Spleen (tissue), 11 donors: ENCODE data around the gene KIAA1328. TPM values are rescaled to one million over a fixed set of nuclear protein-coding genes. Genes with fewer than 3 reads are reported as not detected.

Experiments
- DNase-seq: peaks from one replicate; pipeline ENCODE4 v3.0.0-alpha.2; 2020
- H3K27ac ChIP-seq, 8 donors: fragments of 200-600 bp; sonication (generic) in 7 of 8; 1 replicate in 4 of 8; 2 replicates in 4 of 8; pipeline versions ENCODE4 v1.5.0 to v1.8.0; 2016 to 2021; ENCODE audit warnings: inconsistent platforms in 4 of 8, mild to moderate bottlenecking in 4 of 8, moderate library complexity in 1 of 8
- H3K27me3 ChIP-seq, 7 donors: fragments of 200-600 bp; sonication (generic) in 6 of 7; replicated peaks in 1 of 7; 1 replicate in 4 of 7; 2 replicates in 3 of 7; pipeline versions ENCODE4 v1.5.0 to v1.8.0; 2016 to 2021; ENCODE audit warnings: inconsistent platforms in 3 of 7, mild to moderate bottlenecking in 1 of 7
- H3K36me3 ChIP-seq, 6 donors: fragments of 200-600 bp; sonication (generic) in 5 of 6; 1 replicate in 4 of 6; 2 replicates in 2 of 6; pipeline versions ENCODE4 v1.5.0 to v1.8.0; 2016 to 2021; ENCODE audit warnings: inconsistent platforms in 2 of 6
- H3K4me1 ChIP-seq, 6 donors: fragments of 200-600 bp; sonication (generic) in 5 of 6; 1 replicate in 3 of 6; 2 replicates in 3 of 6; pipeline versions ENCODE4 v1.5.0 to v1.8.0; 2016 to 2021; ENCODE audit warnings: inconsistent platforms in 3 of 6
- H3K4me3 ChIP-seq, 8 donors: fragments of 200-600 bp; sonication (generic) in 7 of 8; 1 replicate in 4 of 8; 2 replicates in 4 of 8; pipeline versions ENCODE4 v1.5.0 to v1.8.0; 2016 to 2021; ENCODE audit warnings: inconsistent platforms in 4 of 8, mild to moderate bottlenecking in 4 of 8, moderate library complexity in 2 of 8
- H3K9me3 ChIP-seq, 8 donors: fragments of 200-600 bp; sonication (generic) in 7 of 8; 1 replicate in 4 of 8; 2 replicates in 4 of 8; pipeline versions ENCODE4 v1.5.0 to v1.8.0; 2016 to 2021; ENCODE audit warnings: inconsistent platforms in 4 of 8
- CTCF ChIP-seq, 11 experiments: fragments of 200-600 bp in 7 of 11; fragments of 450-650 bp in 4 of 11; sonication (generic) in 4 of 11; IDR thresholded peaks in 8 of 11; conservative IDR thresholded peaks in 3 of 11; 1 replicate in 7 of 11; 2 replicates in 4 of 11; pipeline versions ENCODE4 v1.4.0 to v1.8.0; 2016 to 2021; ENCODE audit warnings: antibody characterized with exemption in 11 of 11, inconsistent platforms in 4 of 11, mild to moderate bottlenecking in 1 of 11
- POLR2A ChIP-seq, 3 donors: fragments of 450-650 bp; IDR thresholded peaks; one replicate each; pipeline ENCODE4 v1.5.1; 2017; ENCODE audit warnings: antibody characterized with exemption in 3 of 3, mild to moderate bottlenecking in 1 of 3
- POLR2AphosphoS5 ChIP-seq, 3 donors: sonication (generic); formaldehyde crosslinking; IDR thresholded peaks; one replicate each; pipeline ENCODE4 v1.5.1; 2017; ENCODE audit warnings: antibody characterized with exemption in 3 of 3
- WGBS, 5 donors: extraction: QIAGEN DNeasy Blood & Tissue Kit in 3 of 5; methylation state at CpG; one replicate each; pipeline versions ENCODE4 v1.1.5 to v1.1.7; 2013 to 2018; 5-methylcytosine and 5-hydroxymethylcytosine counted together
- intact Hi-C: fragments of 100-400 bp; cut with DNase I; formaldehyde crosslinking; loops from one replicate; pipeline ENCODE4 v1.15.0; 2023; ENCODE audit warnings: low total_unique reads
- polyA plus RNA-seq, 3 donors: library from polyadenylated mRNA; stranded (reverse); fragments of 200-250 nt; gene quantifications; one replicate each; pipeline ENCODE4 v1.2.1, GENCODE V29; 2013
- total RNA-seq, 7 donors: library from RNA; depleted of rRNA in 3 of 7; stranded (reverse); fragments of >200 nt in 3 of 7; fragmentation: NEBNext Ultra II Directional in 4 of 7; extraction: Animal tissue kit (Norgen Biotek cat#: 25700) in 4 of 7; gene quantifications; one replicate each; pipeline versions ENCODE4 v1.1.0 to v1.2.1, GENCODE V29; 2016 to 2021
- donor health status: healthy with polysubstance abuse.
- donor health status: DM: no; HTN: no; CAD: no; lungs with moderate emphysema.
- donor health status: DM: no; HTN: no; CAD: no.
- donor health status: Bipolar disorder and iron deficiency.
- donor health status: healthy.
- donor health status: DM: no; HTN: no; CAD: no.
- donor health status: DM: yes; HTN: yes; CAD: no.

KIAA1328 gene
- total and polyA plus RNA-seq, 10 donors: 1.9 to 27.1 (median 14.9) TPM

GRCh38 chr18:36917907-36918306 is 89.0 kb downstream of the KIAA1328 start:
- Histone ChIP-seq H3K4me3 (no peak overlapping the region), H3K36me3 (no peaks in the 10 kb centered on the region), H3K27ac (no peak overlapping the region), H3K4me1 (peaks cover 0 to 3% (median 0%) of the 10 kb centered on the region in 6 donors), H3K27me3 (no peaks in the 10 kb centered on the region), H3K9me3 (peaks cover 0 to 10% (median 0%) of the 10 kb centered on the region in 8 donors)
- 76 to 87% (median 78%) methylated on average over 3 of the region's 3 CpGs for WGBS, 5 donors
- DNase-seq: no peak
- TF ChIP-seq POLR2A (IDR thresholded peaks at IDR 0.05): no peak
- TF ChIP-seq CTCF (IDR thresholded peaks at IDR 0.05 in 8 of 11, conservative IDR thresholded peaks at IDR 0.05 in 3 of 11): no peak
- intact Hi-C loops: no loop called here

GRCh38 chr18:36929601-36930000 is 100.7 kb downstream of the KIAA1328 start:
- TF ChIP-seq POLR2A (IDR thresholded peaks at IDR 0.05) (no peak), CTCF (IDR thresholded peaks at IDR 0.05 in 8 of 11, conservative IDR thresholded peaks at IDR 0.05 in 3 of 11) (no peak), POLR2AphosphoS5 (IDR thresholded peaks at IDR 0.05) (no peak)
- WGBS, 5 donors: 88 to 98% (median 95%) methylated on average over 2 of the region's 2 CpGs
- intact Hi-C loops: no loop called here

GRCh38 chr18:36931106-36931505 is 102.2 kb downstream of the KIAA1328 start:
- TF ChIP-seq CTCF (IDR thresholded peaks at IDR 0.05 in 8 of 11, conservative IDR thresholded peaks at IDR 0.05 in 3 of 11): no peak
- TF ChIP-seq POLR2A (IDR thresholded peaks at IDR 0.05): no peak
- TF ChIP-seq POLR2AphosphoS5 (IDR thresholded peaks at IDR 0.05): no peak
- intact Hi-C loops: no loop called here
- no peak for DNase-seq
- WGBS, 5 donors: 93 to 95% (median 93%) methylated on average over 4 of the region's 4 CpGs
- H3K9me3 ChIP-seq: peaks cover 0 to 3% (median under 1%) of the 10 kb centered on the region in 8 donors
- H3K4me3 ChIP-seq: no peak overlapping the region
- no peaks in the 10 kb centered on the region for H3K4me1 ChIP-seq
- H3K36me3 ChIP-seq: peaks cover 0 to 13% (median 6%) of the 10 kb centered on the region in 6 donors
- H3K27me3 ChIP-seq: no peaks in the 10 kb centered on the region
- no peak overlapping the region for H3K27ac ChIP-seq

More at GRCh38 chr18:36929601-36930000, 100.7 kb downstream of the KIAA1328 start:
- no peak overlapping the region for H3K4me3 ChIP-seq
- DNase-seq: no peak
- no peaks in the 10 kb centered on the region for H3K27me3 ChIP-seq
- no peaks in the 10 kb centered on the region for H3K9me3 ChIP-seq
- peaks cover 0 to 10% (median 6%) of the 10 kb centered on the region in 6 donors for H3K36me3 ChIP-seq
- H3K4me1 ChIP-seq: no peaks in the 10 kb centered on the region
- H3K27ac ChIP-seq: no peak overlapping the region

GRCh38 chr18:36933552-36933951 is 104.6 kb downstream of the KIAA1328 start:
- no peaks in the 10 kb centered on the region for H3K4me1 ChIP-seq
- no peak overlapping the region for H3K4me3 ChIP-seq
- no peaks in the 10 kb centered on the region for H3K27me3 ChIP-seq
- DNase-seq: no peak
- peaks cover 0 to 34% (median 6%) of the 10 kb centered on the region in 6 donors for H3K36me3 ChIP-seq
- H3K9me3 ChIP-seq: peaks cover 0 to 27% (median 17%) of the 10 kb centered on the region in 8 donors
- no peak overlapping the region for H3K27ac ChIP-seq
- TF ChIP-seq CTCF (IDR thresholded peaks at IDR 0.05 in 8 of 11, conservative IDR thresholded peaks at IDR 0.05 in 3 of 11) (no peak), POLR2AphosphoS5 (IDR thresholded peaks at IDR 0.05) (no peak), POLR2A (IDR thresholded peaks at IDR 0.05) (no peak)
- 84 to 95% (median 93%) methylated on average over 2 of the region's 2 CpGs for WGBS, 5 donors
- intact Hi-C loops: no loop called here
